Kidney epithelial cell (primary cell): Measurements from ENCODE around the gene TMEM244. TPM values are rescaled to one million over a fixed set of nuclear protein-coding genes. Genes with fewer than 3 reads are reported as not detected.

Experiments
- DNase-seq: peaks from one replicate; pipeline ENCODE4 v3.0.0-alpha.2; 2010; ENCODE audit warnings: low read depth
- H3K27me3 ChIP-seq: 2 replicates; pipeline ENCODE4 v1.6.0; 2011; ENCODE audit warnings: low read length; ENCODE audit not compliant: control insufficient read depth, insufficient read depth
- H3K36me3 ChIP-seq: 2 replicates; pipeline ENCODE4 v1.5.1; 2011; ENCODE audit warnings: low read length; ENCODE audit not compliant: control insufficient read depth, insufficient read depth
- H3K4me3 ChIP-seq: 2 replicates; pipeline ENCODE4 v1.5.1; 2011; ENCODE audit warnings: low read depth, mild to moderate bottlenecking, control low read depth, low read length
- total RNA-seq: library from RNA; depleted of rRNA; stranded (reverse); fragments of >200 nt; gene quantifications from 2 replicates; pipeline ENCODE4 v1.2.3, GENCODE V29; 2015
- TF ChIP-seq, protein P1 (sequence below): IDR thresholded peaks from 2 replicates; pipeline ENCODE4 v1.5.1; 2011; ENCODE audit warnings: mild to moderate bottlenecking, moderate library complexity, low read length, control low read depth, inconsistent platforms; ENCODE audit not compliant: insufficient read depth, poor library complexity, severe bottlenecking

TMEM244 gene
- total RNA-seq, 1 donor from 2014 or later, result not detected

DNA sequence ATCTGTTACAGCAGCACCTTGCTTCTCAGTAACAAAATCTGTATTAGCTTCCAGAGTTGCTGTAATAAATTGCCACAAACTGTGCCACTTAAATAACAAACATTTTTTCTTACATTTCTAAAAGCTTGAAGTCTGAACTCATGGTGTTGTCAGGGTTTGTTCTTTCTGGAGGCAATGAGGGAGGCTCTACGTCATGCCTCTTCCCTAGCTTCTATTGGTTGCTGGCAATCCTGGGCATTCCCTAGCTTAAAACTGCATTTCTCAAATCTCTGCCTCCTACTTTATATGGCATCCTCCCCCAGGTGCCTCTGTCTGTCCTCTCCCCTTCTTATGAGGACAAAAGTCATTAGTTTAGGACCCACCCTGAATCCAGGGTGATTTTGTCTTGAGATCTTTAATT, 41.6 kb upstream of the TMEM244 start:
- TF ChIP-seq, protein P1, sequence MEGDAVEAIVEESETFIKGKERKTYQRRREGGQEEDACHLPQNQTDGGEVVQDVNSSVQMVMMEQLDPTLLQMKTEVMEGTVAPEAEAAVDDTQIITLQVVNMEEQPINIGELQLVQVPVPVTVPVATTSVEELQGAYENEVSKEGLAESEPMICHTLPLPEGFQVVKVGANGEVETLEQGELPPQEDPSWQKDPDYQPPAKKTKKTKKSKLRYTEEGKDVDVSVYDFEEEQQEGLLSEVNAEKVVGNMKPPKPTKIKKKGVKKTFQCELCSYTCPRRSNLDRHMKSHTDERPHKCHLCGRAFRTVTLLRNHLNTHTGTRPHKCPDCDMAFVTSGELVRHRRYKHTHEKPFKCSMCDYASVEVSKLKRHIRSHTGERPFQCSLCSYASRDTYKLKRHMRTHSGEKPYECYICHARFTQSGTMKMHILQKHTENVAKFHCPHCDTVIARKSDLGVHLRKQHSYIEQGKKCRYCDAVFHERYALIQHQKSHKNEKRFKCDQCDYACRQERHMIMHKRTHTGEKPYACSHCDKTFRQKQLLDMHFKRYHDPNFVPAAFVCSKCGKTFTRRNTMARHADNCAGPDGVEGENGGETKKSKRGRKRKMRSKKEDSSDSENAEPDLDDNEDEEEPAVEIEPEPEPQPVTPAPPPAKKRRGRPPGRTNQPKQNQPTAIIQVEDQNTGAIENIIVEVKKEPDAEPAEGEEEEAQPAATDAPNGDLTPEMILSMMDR, result no peak
- no peak for DNase-seq
- H3K27me3 ChIP-seq, result no peaks in the 10 kb centered on the region
- H3K4me3 ChIP-seq, result no peak overlapping the region
- H3K36me3 ChIP-seq, result no peaks in the 10 kb centered on the region

DNA sequence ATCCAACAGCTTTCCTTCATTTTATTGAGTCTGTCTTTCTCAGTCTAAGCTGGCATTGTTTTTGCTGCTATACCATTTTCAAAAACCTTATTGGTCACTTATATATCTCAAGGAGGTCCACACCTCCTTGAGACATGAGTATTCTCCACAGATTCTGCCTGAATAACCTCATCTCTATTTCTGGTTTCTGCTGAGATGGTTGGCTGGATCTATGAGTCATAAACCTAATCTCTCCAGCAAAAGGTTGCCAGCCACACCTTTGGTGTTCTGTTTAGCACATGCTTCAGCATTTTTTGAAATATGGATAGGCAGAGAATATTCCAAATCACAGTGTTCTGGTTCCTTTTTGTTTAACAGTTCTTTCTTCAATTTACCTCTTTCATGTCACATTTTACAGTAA, 40.8 kb upstream of the TMEM244 start:
- H3K27me3 ChIP-seq, result no peaks in the 10 kb centered on the region
- no peak for DNase-seq
- no peaks in the 10 kb centered on the region for H3K36me3 ChIP-seq
- TF ChIP-seq, protein P1, result no peak
- H3K4me3 ChIP-seq, result no peak overlapping the region

DNA sequence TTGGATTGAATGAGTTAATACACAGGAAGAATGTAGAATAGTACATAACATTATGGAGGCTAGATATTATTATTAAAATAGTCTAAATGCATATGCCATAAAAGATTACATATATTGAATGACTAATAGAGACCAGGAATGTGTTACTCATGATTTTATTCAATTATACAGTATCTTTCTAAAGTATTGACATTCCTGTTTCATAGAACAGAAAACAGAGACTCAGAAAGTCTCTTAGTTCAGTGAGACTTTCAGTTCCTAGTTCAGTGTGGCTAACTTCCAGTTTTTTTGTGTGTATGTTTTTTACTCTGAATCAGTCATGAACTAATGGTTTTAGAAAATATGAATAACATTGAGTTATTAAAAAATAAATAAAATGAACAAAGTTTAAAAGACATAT, 34.6 kb upstream of the TMEM244 start:
- H3K27me3 ChIP-seq, result no peaks in the 10 kb centered on the region
- TF ChIP-seq, protein P1, result no peak
- H3K36me3 ChIP-seq, result no peaks in the 10 kb centered on the region
- DNase-seq, result no peak
- no peak overlapping the region for H3K4me3 ChIP-seq

DNA sequence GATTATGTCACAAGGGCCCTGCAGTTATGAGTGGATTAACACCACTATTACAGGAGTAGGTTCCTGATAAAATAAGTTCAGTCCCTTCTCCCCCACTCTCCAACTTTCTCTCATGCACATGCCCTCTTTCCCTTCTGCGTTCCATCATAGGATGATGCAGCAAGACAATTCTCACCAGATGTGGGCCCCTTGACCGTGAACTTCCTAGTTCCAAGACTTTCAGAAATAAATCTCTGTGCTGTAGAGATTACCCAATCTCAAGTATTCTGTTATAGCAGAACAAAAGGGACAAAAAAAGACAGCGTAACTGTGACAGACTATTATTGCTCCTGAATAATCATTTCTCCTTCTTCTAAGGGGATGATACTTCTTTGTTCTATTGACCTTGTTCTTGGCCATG, 33.8 kb upstream of the TMEM244 start:
- Histone ChIP-seq H3K27me3 (no peaks in the 10 kb centered on the region), H3K36me3 (no peaks in the 10 kb centered on the region)
- no peak for DNase-seq

DNA sequence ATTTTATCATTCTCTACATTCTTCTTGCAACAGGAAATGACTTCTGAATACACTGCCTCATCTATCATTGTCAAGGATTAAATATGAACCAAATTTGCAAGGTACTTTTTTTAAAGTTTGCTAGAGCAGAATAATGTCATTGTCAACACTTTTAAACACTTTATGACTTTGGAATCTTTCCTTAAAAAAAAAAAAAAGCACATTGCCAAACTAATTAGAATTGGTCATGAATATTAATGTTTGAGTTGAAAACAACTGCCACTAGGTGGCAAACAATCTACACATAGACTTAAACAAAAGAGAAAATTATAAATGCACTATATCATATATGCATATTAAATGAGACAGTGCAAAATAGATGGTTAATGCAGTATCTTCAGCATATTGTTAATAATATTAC, 32.5 kb upstream of the TMEM244 start:
- TF ChIP-seq, protein P1, result no peak
- no peak for DNase-seq
- Histone ChIP-seq H3K4me3 (no peak overlapping the region), H3K36me3 (no peaks in the 10 kb centered on the region), H3K27me3 (no peaks in the 10 kb centered on the region)

More for the DNA sequence above, 33.8 kb upstream of the TMEM244 start:
- no peak overlapping the region for H3K4me3 ChIP-seq
- TF ChIP-seq, protein P1, result no peak

DNA sequence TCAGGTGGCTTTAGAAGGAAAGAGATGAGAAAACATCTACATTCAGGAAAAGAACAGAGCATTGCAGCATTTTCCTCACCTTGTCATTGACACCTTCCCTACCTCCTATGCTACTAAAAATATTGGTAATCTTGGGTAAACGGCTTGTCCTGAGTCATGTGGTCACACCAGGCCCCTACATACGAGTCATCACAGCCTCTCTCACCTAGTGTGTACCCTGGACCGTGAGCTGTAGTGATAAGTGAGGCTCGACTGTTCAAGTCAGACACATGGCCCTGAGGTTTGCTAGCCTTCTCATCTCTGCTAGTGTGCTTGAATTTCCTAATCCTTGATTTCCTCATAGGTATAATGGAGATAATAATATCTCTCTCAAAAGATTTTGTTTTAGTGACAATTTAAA, 29.6 kb upstream of the TMEM244 start:
- no peak for DNase-seq
- Histone ChIP-seq H3K36me3 (no peaks in the 10 kb centered on the region), H3K4me3 (no peak overlapping the region), H3K27me3 (no peaks in the 10 kb centered on the region)
- TF ChIP-seq, protein P1, result no peak
